ENCODE results near the gene DES.

The DES gene

GRCh38 chr2:219446101-219446504 lies 27.9 kb downstream of the DES start:
- TF ChIP-seq CTCF (IDR thresholded peaks at IDR 0.05) = no peak

- no peak for TF ChIP-seq CTCF (IDR thresholded peaks at IDR 0.05)
These were observed 28.5 kb downstream of the DES start for GRCh38 chr2:219446689-219447088.

- TF ChIP-seq CTCF (IDR thresholded peaks at IDR 0.05) = no peak
These were observed 29.3 kb downstream of the DES start for GRCh38 chr2:219447242-219448098.

GRCh38 chr2:219448099-219448775 lies 30.1 kb downstream of the DES start:
- no peak for TF ChIP-seq CTCF (IDR thresholded peaks at IDR 0.05)

- no peak for TF ChIP-seq CTCF (IDR thresholded peaks at IDR 0.05)
These were observed 30.7 kb downstream of the DES start for GRCh38 chr2:219448776-219449341.

GRCh38 chr2:219449609-219450008 lies 31.4 kb downstream of the DES start:
- TF ChIP-seq CTCF (IDR thresholded peaks at IDR 0.05) = no peak

GRCh38 chr2:219451661-219452360 lies 33.6 kb downstream of the DES start:
- TF ChIP-seq CTCF (IDR thresholded peaks at IDR 0.05) = no peak

Measured in LNCAP (cell line).